LNCaP clone FGC (cell line): Measurements from ENCODE around the gene UBR3.

Experiments
- DNase-seq: peaks from one replicate; pipeline ENCODE4 v3.0.0-alpha.2; 2011; ENCODE audit warnings: low read depth
- H3K4me3 ChIP-seq: 2 replicates; pipeline ENCODE4 v1.5.1; 2011; ENCODE audit warnings: mild to moderate bottlenecking, low read depth, low read length, control low read depth
- TF ChIP-seq, protein P1 (sequence below): IDR thresholded peaks from 2 replicates; pipeline ENCODE4 v1.5.1; 2012; ENCODE audit warnings: mild to moderate bottlenecking; ENCODE audit not compliant: control insufficient read depth, insufficient read depth; ENCODE audit errors: extremely low read depth

UBR3 gene

GRCh38 chr2:169961911-169962310 lies 134.7 kb downstream of the UBR3 start:
- no peak for DNase-seq

GRCh38 chr2:169963786-169964185 lies 136.5 kb downstream of the UBR3 start:
- no peak for DNase-seq
- no peak overlapping the region for H3K4me3 ChIP-seq
- TF ChIP-seq, protein P1, sequence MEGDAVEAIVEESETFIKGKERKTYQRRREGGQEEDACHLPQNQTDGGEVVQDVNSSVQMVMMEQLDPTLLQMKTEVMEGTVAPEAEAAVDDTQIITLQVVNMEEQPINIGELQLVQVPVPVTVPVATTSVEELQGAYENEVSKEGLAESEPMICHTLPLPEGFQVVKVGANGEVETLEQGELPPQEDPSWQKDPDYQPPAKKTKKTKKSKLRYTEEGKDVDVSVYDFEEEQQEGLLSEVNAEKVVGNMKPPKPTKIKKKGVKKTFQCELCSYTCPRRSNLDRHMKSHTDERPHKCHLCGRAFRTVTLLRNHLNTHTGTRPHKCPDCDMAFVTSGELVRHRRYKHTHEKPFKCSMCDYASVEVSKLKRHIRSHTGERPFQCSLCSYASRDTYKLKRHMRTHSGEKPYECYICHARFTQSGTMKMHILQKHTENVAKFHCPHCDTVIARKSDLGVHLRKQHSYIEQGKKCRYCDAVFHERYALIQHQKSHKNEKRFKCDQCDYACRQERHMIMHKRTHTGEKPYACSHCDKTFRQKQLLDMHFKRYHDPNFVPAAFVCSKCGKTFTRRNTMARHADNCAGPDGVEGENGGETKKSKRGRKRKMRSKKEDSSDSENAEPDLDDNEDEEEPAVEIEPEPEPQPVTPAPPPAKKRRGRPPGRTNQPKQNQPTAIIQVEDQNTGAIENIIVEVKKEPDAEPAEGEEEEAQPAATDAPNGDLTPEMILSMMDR, result no peak

More at GRCh38 chr2:169961911-169962310, 134.7 kb downstream of the UBR3 start:
- H3K4me3 ChIP-seq, result no peak overlapping the region
- TF ChIP-seq, protein P1, result no peak

DNA sequence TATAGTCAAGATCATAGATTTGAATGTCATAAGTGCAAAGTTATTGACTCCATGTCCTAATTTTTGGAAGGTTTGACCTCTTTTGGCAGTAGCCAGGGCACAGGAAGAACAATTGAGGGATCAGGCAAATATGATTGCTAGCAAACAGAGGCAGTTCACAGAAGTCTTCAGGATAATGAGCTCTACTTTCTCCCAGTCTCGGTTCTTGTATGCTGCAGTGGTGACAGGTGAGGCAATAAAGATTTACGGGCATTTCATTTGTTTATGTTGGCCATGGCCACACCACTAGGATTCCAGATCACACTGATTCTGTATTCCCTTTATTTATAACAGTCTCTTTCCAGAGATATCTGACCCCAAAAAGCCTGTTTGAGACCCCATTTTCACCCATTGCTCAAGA lies 137.5 kb downstream of the UBR3 start:
- TF ChIP-seq, protein P1, result no peak
- H3K4me3 ChIP-seq, result no peak overlapping the region
- DNase-seq, result peak; percentile 84

DNA sequence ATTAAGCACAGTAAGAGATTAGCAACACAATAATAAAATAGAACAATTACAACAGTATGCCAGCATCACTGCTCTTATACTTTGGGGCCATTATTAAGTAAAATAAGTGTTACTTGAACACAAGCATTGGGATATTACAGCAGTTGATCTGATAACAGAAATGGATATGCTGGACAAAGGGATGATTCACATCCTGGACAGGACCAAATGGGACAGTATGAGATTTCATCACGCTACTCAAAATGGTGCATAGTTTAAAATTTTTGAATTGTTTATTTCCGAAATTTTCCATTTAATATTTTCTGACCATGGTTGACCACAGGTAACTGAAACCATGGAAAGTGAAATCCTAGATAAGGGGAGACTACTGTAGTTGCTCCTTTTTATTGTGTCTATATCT lies 138.2 kb downstream of the UBR3 start:
- no peak for DNase-seq
- no peak overlapping the region for H3K4me3 ChIP-seq
- TF ChIP-seq, protein P1, result no peak

GRCh38 chr2:169966454-169966853 lies 139.2 kb downstream of the UBR3 start:
- no peak overlapping the region for H3K4me3 ChIP-seq
- TF ChIP-seq, protein P1, result no peak
- no peak for DNase-seq

DNA sequence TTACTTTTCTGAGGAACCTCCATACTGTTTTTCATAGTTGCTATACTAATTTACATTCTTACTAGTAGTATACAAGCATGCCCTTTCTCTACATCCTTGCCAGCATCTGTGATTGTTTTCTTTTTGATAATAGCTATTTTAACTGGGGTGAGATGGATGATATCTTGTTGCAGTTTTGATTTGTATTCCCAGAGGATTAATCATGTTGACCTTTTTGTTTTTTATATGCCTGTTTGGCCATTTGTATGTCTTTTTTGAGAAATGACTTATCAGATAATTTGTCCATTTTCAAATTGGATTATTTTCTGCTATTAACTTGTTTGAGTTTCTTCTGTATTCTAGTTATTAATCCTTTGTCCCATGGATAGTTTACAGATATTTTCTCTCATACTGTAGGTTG lies 141.5 kb downstream of the UBR3 start:
- no peak for DNase-seq
- TF ChIP-seq, protein P1, result no peak
- no peak overlapping the region for H3K4me3 ChIP-seq

DNA sequence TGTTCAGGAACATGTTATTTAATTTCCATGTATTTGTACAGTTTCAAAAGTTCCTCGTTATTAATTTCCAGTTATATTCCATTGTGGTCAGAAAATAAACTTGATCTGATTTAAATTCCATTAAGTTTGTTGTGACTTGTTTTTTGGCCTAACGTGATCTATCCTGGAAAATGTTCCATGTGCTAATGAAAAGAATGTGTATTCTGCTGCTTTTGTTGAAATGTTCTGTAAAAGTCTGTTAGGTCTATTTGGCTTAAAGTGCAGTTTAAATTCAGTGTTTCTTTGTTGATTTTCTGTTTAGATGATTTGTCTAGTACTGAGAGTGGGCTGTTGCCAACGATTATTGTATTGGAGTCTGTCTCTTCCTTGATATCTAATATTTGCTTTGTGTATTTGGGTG lies 148.0 kb downstream of the UBR3 start:
- H3K4me3 ChIP-seq, result no peak overlapping the region
- no peak for DNase-seq
- TF ChIP-seq, protein P1, result no peak
